GM23248 (cell line): ENCODE data around the gene NEURL4.

Experiments
- EZH2 ChIP-seq: fragments of 200-600 bp; sonication (generic); IDR thresholded peaks from 2 replicates; pipeline ENCODE4 v1.6.1; 2018; ENCODE audit warnings: antibody characterized with exemption, mild to moderate bottlenecking; ENCODE audit not compliant: insufficient read depth, poor library complexity, severe bottlenecking
- EZH2phosphoT487 ChIP-seq: fragments of 200-600 bp; sonication (generic); IDR thresholded peaks from 2 replicates; pipeline ENCODE4 v1.6.1; 2018; ENCODE audit warnings: antibody characterized with exemption, moderate library complexity, mild to moderate bottlenecking, low read depth; ENCODE audit not compliant: insufficient read depth

GRCh38 chr17:7296189-7296861 is 32.8 kb downstream of the NEURL4 start:
- no peak for TF ChIP-seq EZH2phosphoT487
- TF ChIP-seq EZH2: no peak
